ENCODE data around the gene SCRN2.

The SCRN2 gene

GRCh38 chr17:47813512-47814031 is 27.5 kb downstream of the SCRN2 start:
- peaks cover 32 to 44% of the 10 kb centered on the region in 2 donors for H3K4me1 ChIP-seq (ENCODE audit: control insufficient read depth in 1 of 2, insufficient read depth in 2 of 2, low read length in 2 of 2)

GRCh38 chr17:47813077-47813476 is 28.0 kb downstream of the SCRN2 start:
- H3K4me3 ChIP-seq (ENCODE audit: low read depth in 1 of 2, low read length in 2 of 2) = no peak overlapping the region
- H3K9ac ChIP-seq (ENCODE audit: low read depth in 1 of 2, low read length in 2 of 2) = no peak overlapping the region
- H3K36me3 ChIP-seq (ENCODE audit: control insufficient read depth in 1 of 2, insufficient read depth in 2 of 2, low read length in 2 of 2) = peaks cover 62 to 95% of the 10 kb centered on the region in 2 donors
- H3K27ac ChIP-seq (ENCODE audit: low read depth, low read length) = no peak overlapping the region
- no peaks in the 10 kb centered on the region for H3K9me3 ChIP-seq (ENCODE audit: control insufficient read depth in 1 of 2, low read length in 2 of 2)
- H3K27me3 ChIP-seq (ENCODE audit: control insufficient read depth in 1 of 2, insufficient read depth in 2 of 2, low read length in 2 of 2) = no peaks in the 10 kb centered on the region
- H3K4me1 ChIP-seq (ENCODE audit: control insufficient read depth in 1 of 2, insufficient read depth in 2 of 2, low read length in 2 of 2) = peaks cover 32 to 44% of the 10 kb centered on the region in 2 donors

More at GRCh38 chr17:47813512-47814031, 27.5 kb downstream of the SCRN2 start:
- Histone ChIP-seq H3K27me3 (ENCODE audit: control insufficient read depth in 1 of 2, insufficient read depth in 2 of 2, low read length in 2 of 2) (no peaks in the 10 kb centered on the region), H3K36me3 (ENCODE audit: control insufficient read depth in 1 of 2, insufficient read depth in 2 of 2, low read length in 2 of 2) (peaks cover 62 to 95% of the 10 kb centered on the region in 2 donors), H3K27ac (ENCODE audit: low read depth, low read length) (no peak overlapping the region), H3K4me3 (ENCODE audit: low read depth in 1 of 2, low read length in 2 of 2) (no peak overlapping the region), H3K9me3 (ENCODE audit: control insufficient read depth in 1 of 2, low read length in 2 of 2) (no peaks in the 10 kb centered on the region), H3K9ac (ENCODE audit: low read depth in 1 of 2, low read length in 2 of 2) (no peak overlapping the region)

- H3K27ac ChIP-seq (ENCODE audit: low read depth, low read length) = no peak overlapping the region
- peaks cover 56 to 95% of the 10 kb centered on the region in 2 donors for H3K36me3 ChIP-seq (ENCODE audit: control insufficient read depth in 1 of 2, insufficient read depth in 2 of 2, low read length in 2 of 2)
Observed at GRCh38 chr17:47812146-47812920, 28.7 kb downstream of the SCRN2 start.

GRCh38 chr17:47811709-47812108 is 29.4 kb downstream of the SCRN2 start:
- Histone ChIP-seq H3K4me1 (ENCODE audit: control insufficient read depth in 1 of 2, insufficient read depth in 2 of 2, low read length in 2 of 2) (peaks cover 32 to 44% of the 10 kb centered on the region in 2 donors), H3K4me3 (ENCODE audit: low read depth in 1 of 2, low read length in 2 of 2) (no peak overlapping the region), H3K9ac (ENCODE audit: low read depth in 1 of 2, low read length in 2 of 2) (peak overlapping the region in 1 of 2 donors; percentile 55), H3K9me3 (ENCODE audit: control insufficient read depth in 1 of 2, low read length in 2 of 2) (no peaks in the 10 kb centered on the region), H3K36me3 (ENCODE audit: control insufficient read depth in 1 of 2, insufficient read depth in 2 of 2, low read length in 2 of 2) (peaks cover 54 to 95% of the 10 kb centered on the region in 2 donors), H3K27ac (ENCODE audit: low read depth, low read length) (no peak overlapping the region), H3K27me3 (ENCODE audit: control insufficient read depth in 1 of 2, insufficient read depth in 2 of 2, low read length in 2 of 2) (no peaks in the 10 kb centered on the region)

More at GRCh38 chr17:47812146-47812920, 28.7 kb downstream of the SCRN2 start:
- no peaks in the 10 kb centered on the region for H3K27me3 ChIP-seq (ENCODE audit: control insufficient read depth in 1 of 2, insufficient read depth in 2 of 2, low read length in 2 of 2)
- H3K4me1 ChIP-seq (ENCODE audit: control insufficient read depth in 1 of 2, insufficient read depth in 2 of 2, low read length in 2 of 2) = peaks cover 32 to 44% of the 10 kb centered on the region in 2 donors
- no peak overlapping the region for H3K4me3 ChIP-seq (ENCODE audit: low read depth in 1 of 2, low read length in 2 of 2)
- H3K9ac ChIP-seq (ENCODE audit: low read depth in 1 of 2, low read length in 2 of 2) = no peak overlapping the region
- H3K9me3 ChIP-seq (ENCODE audit: control insufficient read depth in 1 of 2, low read length in 2 of 2) = no peaks in the 10 kb centered on the region

- H3K4me3 ChIP-seq (ENCODE audit: low read depth in 1 of 2, low read length in 2 of 2) = peak overlapping the region in 1 of 2 donors; percentile 32
- no peaks in the 10 kb centered on the region for H3K27me3 ChIP-seq (ENCODE audit: control insufficient read depth in 1 of 2, insufficient read depth in 2 of 2, low read length in 2 of 2)
- H3K36me3 ChIP-seq (ENCODE audit: control insufficient read depth in 1 of 2, insufficient read depth in 2 of 2, low read length in 2 of 2) = peaks cover 49 to 95% of the 10 kb centered on the region in 2 donors
- no peaks in the 10 kb centered on the region for H3K9me3 ChIP-seq (ENCODE audit: control insufficient read depth in 1 of 2, low read length in 2 of 2)
- peak overlapping the region; percentile 55 for H3K27ac ChIP-seq (ENCODE audit: low read depth, low read length)
- peaks cover 32 to 44% of the 10 kb centered on the region in 2 donors for H3K4me1 ChIP-seq (ENCODE audit: control insufficient read depth in 1 of 2, insufficient read depth in 2 of 2, low read length in 2 of 2)
- peak overlapping the region; percentile 25 to 55 for H3K9ac ChIP-seq (ENCODE audit: low read depth in 1 of 2, low read length in 2 of 2)
Observed at GRCh38 chr17:47810901-47811635, 30.0 kb downstream of the SCRN2 start.

GRCh38 chr17:47810200-47810821 is 30.8 kb downstream of the SCRN2 start:
- Histone ChIP-seq H3K9me3 (ENCODE audit: control insufficient read depth in 1 of 2, low read length in 2 of 2) (no peaks in the 10 kb centered on the region), H3K4me1 (ENCODE audit: control insufficient read depth in 1 of 2, insufficient read depth in 2 of 2, low read length in 2 of 2) (peaks cover 32 to 44% of the 10 kb centered on the region in 2 donors), H3K27me3 (ENCODE audit: control insufficient read depth in 1 of 2, insufficient read depth in 2 of 2, low read length in 2 of 2) (no peaks in the 10 kb centered on the region), H3K4me3 (ENCODE audit: low read depth in 1 of 2, low read length in 2 of 2) (peak overlapping the region in 1 of 2 donors; percentile 32), H3K36me3 (ENCODE audit: control insufficient read depth in 1 of 2, insufficient read depth in 2 of 2, low read length in 2 of 2) (peaks cover 42 to 87% of the 10 kb centered on the region in 2 donors), H3K27ac (ENCODE audit: low read depth, low read length) (peak overlapping the region; percentile 68), H3K9ac (ENCODE audit: low read depth in 1 of 2, low read length in 2 of 2) (peak overlapping the region; percentile 25 to 43)

- no peak overlapping the region for H3K9ac ChIP-seq (ENCODE audit: low read depth in 1 of 2, low read length in 2 of 2)
- H3K27ac ChIP-seq (ENCODE audit: low read depth, low read length) = no peak overlapping the region
- no peaks in the 10 kb centered on the region for H3K9me3 ChIP-seq (ENCODE audit: control insufficient read depth in 1 of 2, low read length in 2 of 2)
- H3K4me1 ChIP-seq (ENCODE audit: control insufficient read depth in 1 of 2, insufficient read depth in 2 of 2, low read length in 2 of 2) = peaks cover 32 to 36% of the 10 kb centered on the region in 2 donors
- no peaks in the 10 kb centered on the region for H3K27me3 ChIP-seq (ENCODE audit: control insufficient read depth in 1 of 2, insufficient read depth in 2 of 2, low read length in 2 of 2)
- peaks cover 30 to 74% of the 10 kb centered on the region in 2 donors for H3K36me3 ChIP-seq (ENCODE audit: control insufficient read depth in 1 of 2, insufficient read depth in 2 of 2, low read length in 2 of 2)
- no peak overlapping the region for H3K4me3 ChIP-seq (ENCODE audit: low read depth in 1 of 2, low read length in 2 of 2)
Observed at GRCh38 chr17:47808830-47809480, 32.1 kb downstream of the SCRN2 start.

GRCh38 chr17:47808036-47808829 is 32.8 kb downstream of the SCRN2 start:
- H3K4me3 ChIP-seq (ENCODE audit: low read depth in 1 of 2, low read length in 2 of 2) = no peak overlapping the region
- no peak overlapping the region for H3K9ac ChIP-seq (ENCODE audit: low read depth in 1 of 2, low read length in 2 of 2)
- H3K36me3 ChIP-seq (ENCODE audit: control insufficient read depth in 1 of 2, insufficient read depth in 2 of 2, low read length in 2 of 2) = peaks cover 28 to 70% of the 10 kb centered on the region in 2 donors
- H3K9me3 ChIP-seq (ENCODE audit: control insufficient read depth in 1 of 2, low read length in 2 of 2) = no peaks in the 10 kb centered on the region
- no peak overlapping the region for H3K27ac ChIP-seq (ENCODE audit: low read depth, low read length)
- peaks cover 32 to 36% of the 10 kb centered on the region in 2 donors for H3K4me1 ChIP-seq (ENCODE audit: control insufficient read depth in 1 of 2, insufficient read depth in 2 of 2, low read length in 2 of 2)
- no peaks in the 10 kb centered on the region for H3K27me3 ChIP-seq (ENCODE audit: control insufficient read depth in 1 of 2, insufficient read depth in 2 of 2, low read length in 2 of 2)

GRCh38 chr17:47807421-47807820 is 33.7 kb downstream of the SCRN2 start:
- no peaks in the 10 kb centered on the region for H3K9me3 ChIP-seq (ENCODE audit: control insufficient read depth in 1 of 2, low read length in 2 of 2)
- peaks cover 20 to 62% of the 10 kb centered on the region in 2 donors for H3K36me3 ChIP-seq (ENCODE audit: control insufficient read depth in 1 of 2, insufficient read depth in 2 of 2, low read length in 2 of 2)
- no peak overlapping the region for H3K9ac ChIP-seq (ENCODE audit: low read depth in 1 of 2, low read length in 2 of 2)
- H3K4me1 ChIP-seq (ENCODE audit: control insufficient read depth in 1 of 2, insufficient read depth in 2 of 2, low read length in 2 of 2) = peaks cover 29 to 32% of the 10 kb centered on the region in 2 donors
- H3K27me3 ChIP-seq (ENCODE audit: control insufficient read depth in 1 of 2, insufficient read depth in 2 of 2, low read length in 2 of 2) = no peaks in the 10 kb centered on the region
- no peak overlapping the region for H3K27ac ChIP-seq (ENCODE audit: low read depth, low read length)
- H3K4me3 ChIP-seq (ENCODE audit: low read depth in 1 of 2, low read length in 2 of 2) = no peak overlapping the region

Data from duodenal mucosa (tissue), 2 donors.